OCI-LY1 (cell line): ENCODE measurements around the gene COL23A1.

ENCODE experiments used
- EZH2 ChIP-seq: fragments of 200-600 bp; sonication (generic), shearing (Covaris generic); IDR thresholded peaks from 2 replicates; pipeline ENCODE4 v1.8.0; 2017; ENCODE audit warnings: borderline replicate concordance, mixed run types, mild to moderate bottlenecking, antibody characterized with exemption, low read length, moderate library complexity, mixed read lengths
- TF ChIP-seq, protein P1 (sequence below): fragments of 200-600 bp; sonication (generic), shearing (Covaris generic); IDR thresholded peaks from 2 replicates; pipeline ENCODE4 v1.5.1; 2017; ENCODE audit warnings: mild to moderate bottlenecking, antibody characterized with exemption, low read length, moderate library complexity, mixed read lengths

DNA sequence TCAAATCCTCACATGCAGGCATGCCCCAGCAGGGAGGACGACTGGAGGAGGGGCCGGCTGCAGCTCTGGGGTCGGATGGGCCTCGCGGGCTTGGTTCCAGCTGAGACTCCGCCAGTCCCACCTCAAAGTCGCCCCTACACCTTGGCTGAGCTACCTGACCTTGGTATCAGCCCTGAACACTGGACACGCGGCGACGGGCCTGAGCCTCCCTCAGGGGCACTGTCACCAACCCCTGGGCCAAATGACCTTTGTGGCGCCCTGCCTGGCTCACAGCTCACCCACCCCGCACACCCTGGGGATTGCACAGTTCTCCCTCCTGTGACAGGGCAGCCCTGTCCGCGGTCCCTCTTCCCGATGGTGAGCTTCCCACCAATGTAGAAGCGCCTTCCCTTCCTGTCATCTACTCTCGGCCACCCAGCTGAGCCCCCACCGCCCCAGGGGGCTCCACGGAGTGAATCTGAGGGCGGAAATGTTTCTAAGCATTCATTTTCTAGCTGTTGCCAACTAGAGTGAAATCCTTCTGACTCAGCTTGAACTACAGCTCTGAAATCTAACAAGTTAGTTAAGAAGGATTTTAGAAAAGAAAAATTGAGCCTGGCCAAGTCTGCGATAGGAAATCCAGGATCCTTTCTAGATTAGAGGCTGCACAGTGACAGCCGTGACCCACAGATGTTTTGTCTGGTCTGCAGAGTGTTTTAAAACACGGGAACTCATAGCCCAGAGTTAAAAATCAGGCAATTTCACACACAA lies 218.7 kb downstream of the COL23A1 start:
- TF ChIP-seq, protein P1, sequence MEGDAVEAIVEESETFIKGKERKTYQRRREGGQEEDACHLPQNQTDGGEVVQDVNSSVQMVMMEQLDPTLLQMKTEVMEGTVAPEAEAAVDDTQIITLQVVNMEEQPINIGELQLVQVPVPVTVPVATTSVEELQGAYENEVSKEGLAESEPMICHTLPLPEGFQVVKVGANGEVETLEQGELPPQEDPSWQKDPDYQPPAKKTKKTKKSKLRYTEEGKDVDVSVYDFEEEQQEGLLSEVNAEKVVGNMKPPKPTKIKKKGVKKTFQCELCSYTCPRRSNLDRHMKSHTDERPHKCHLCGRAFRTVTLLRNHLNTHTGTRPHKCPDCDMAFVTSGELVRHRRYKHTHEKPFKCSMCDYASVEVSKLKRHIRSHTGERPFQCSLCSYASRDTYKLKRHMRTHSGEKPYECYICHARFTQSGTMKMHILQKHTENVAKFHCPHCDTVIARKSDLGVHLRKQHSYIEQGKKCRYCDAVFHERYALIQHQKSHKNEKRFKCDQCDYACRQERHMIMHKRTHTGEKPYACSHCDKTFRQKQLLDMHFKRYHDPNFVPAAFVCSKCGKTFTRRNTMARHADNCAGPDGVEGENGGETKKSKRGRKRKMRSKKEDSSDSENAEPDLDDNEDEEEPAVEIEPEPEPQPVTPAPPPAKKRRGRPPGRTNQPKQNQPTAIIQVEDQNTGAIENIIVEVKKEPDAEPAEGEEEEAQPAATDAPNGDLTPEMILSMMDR: no peak
- TF ChIP-seq EZH2: no peak
